CD8-positive, alpha-beta memory T cell (primary cell): ENCODE measurements around the gene MAST3. TPM values are rescaled to one million over a fixed set of nuclear protein-coding genes. Genes with fewer than 3 reads are reported as not detected.
A peak's percentile ranks its signal among the peaks of the same experiment; 100 is the strongest.

Experiments
- CTCF ChIA-PET: fragments of 350-600 bp; sonication (Branson Sonifier 250); formaldehyde crosslinking; loops from one replicate; lab custom pipeline; 2021; ENCODE audit warnings: antibody characterized with exemption; lab: Charles Lee
- POLR2A ChIA-PET: fragments of 350-600 bp; sonication (Branson Sonifier 250); formaldehyde crosslinking; loops from one replicate; lab custom pipeline; 2021; ENCODE audit warnings: antibody characterized with exemption; lab: Charles Lee
- DNase-seq, 5 donors: peaks; one replicate each; pipeline versions ENCODE4 v3.0.0 to v3.0.0-alpha.2; 2020 to 2022; ENCODE audit warnings: mixed read lengths in 1 of 5
- H3K27ac ChIP-seq: one replicate; pipeline ENCODE4 v1.7.0; 2013; ENCODE audit warnings: low read depth, mild to moderate bottlenecking, low read length, moderate library complexity
- H3K27me3 ChIP-seq: 2 replicates; pipeline ENCODE4 v1.7.0; 2013; ENCODE audit warnings: low read length, mild to moderate bottlenecking; ENCODE audit not compliant: insufficient read depth, poor library complexity, severe bottlenecking
- H3K36me3 ChIP-seq: 2 replicates; pipeline ENCODE4 v1.7.0; 2013; ENCODE audit warnings: mild to moderate bottlenecking, low read length, moderate library complexity; ENCODE audit not compliant: insufficient read depth
- H3K4me1 ChIP-seq: 2 replicates; pipeline ENCODE4 v1.7.0; 2013; ENCODE audit warnings: mild to moderate bottlenecking, low read length, moderate library complexity; ENCODE audit not compliant: insufficient read depth
- H3K4me3 ChIP-seq: 2 replicates; pipeline ENCODE4 v1.7.0; 2013; ENCODE audit warnings: mild to moderate bottlenecking, low read length
- H3K9me3 ChIP-seq: 2 replicates; pipeline ENCODE4 v1.7.0; 2013; ENCODE audit warnings: mild to moderate bottlenecking, low read length
- H3K27ac Mint-ChIP-seq, 8 donors: one replicate each; pipeline ENCODE4 v1.8.0; 2020 to 2021; ENCODE audit warnings: mixed read lengths in 8 of 8, mild to moderate bottlenecking in 6 of 8, inconsistent platforms in 3 of 8, moderate library complexity in 3 of 8
- H3K27me3 Mint-ChIP-seq, 2 donors: one replicate each; pipeline ENCODE4 v1.8.0; 2020 to 2021; ENCODE audit warnings: mixed read lengths in 2 of 2, mild to moderate bottlenecking in 1 of 2, moderate library complexity in 1 of 2
- H3K36me3 Mint-ChIP-seq, 3 donors: one replicate each; pipeline ENCODE4 v1.8.0; 2020 to 2021; ENCODE audit warnings: mixed read lengths in 3 of 3, inconsistent platforms in 1 of 3, mild to moderate bottlenecking in 1 of 3
- H3K4me1 Mint-ChIP-seq, 3 donors: one replicate each; pipeline ENCODE4 v1.8.0; 2020 to 2021; ENCODE audit warnings: mixed read lengths in 3 of 3, inconsistent platforms in 1 of 3, mild to moderate bottlenecking in 1 of 3
- H3K4me3 Mint-ChIP-seq, 7 donors: one replicate each; pipeline ENCODE4 v1.8.0; 2020 to 2021; ENCODE audit warnings: mixed read lengths in 7 of 7, mild to moderate bottlenecking in 6 of 7, moderate library complexity in 4 of 7, inconsistent platforms in 2 of 7
- H3K9me3 Mint-ChIP-seq, 5 donors: one replicate each; pipeline ENCODE4 v1.8.0; 2020 to 2022; ENCODE audit warnings: mixed read lengths in 5 of 5, mild to moderate bottlenecking in 3 of 5, moderate library complexity in 2 of 5, inconsistent platforms in 1 of 5
- polyA plus RNA-seq: library from polyadenylated mRNA; unstranded; fragments of 300-500 nt; fragmentation: Illumina TruSeq; gene quantifications from one replicate; pipeline ENCODE4 v1.2.3, GENCODE V29; 2021
- total RNA-seq, 2 experiments: library from RNA; stranded (reverse); gene quantifications; one replicate each; pipeline ENCODE4 v1.2.3, GENCODE V29; 2021

The MAST3 gene
- total and polyA plus RNA-seq, 3 experiments from 2014 or later = 15.0 to 18.6 (median 15.9) TPM

DNA sequence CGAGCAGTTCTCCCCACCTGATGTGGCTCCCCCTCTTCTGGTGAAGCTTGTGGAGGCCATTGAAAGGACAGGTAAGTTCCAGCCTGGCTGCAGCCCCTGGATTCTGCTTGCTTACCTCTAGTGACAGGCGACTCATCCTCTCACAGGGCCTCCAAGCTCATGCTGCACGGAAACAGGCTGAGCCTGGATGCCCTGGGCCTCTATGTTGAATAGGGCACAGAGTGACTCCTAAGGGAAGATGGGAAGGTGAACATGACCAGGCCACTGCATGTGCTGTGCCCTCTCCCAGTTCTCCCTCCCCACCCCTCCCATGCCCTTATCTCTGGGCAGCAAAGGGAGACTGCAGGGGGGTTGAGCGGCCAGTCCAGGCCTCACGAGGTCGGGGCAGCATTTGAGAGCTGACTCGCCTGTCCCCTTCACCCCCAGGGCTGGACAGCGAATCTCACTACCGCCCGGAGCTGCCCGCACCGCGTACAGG lies 63.0 kb downstream of the MAST3 start:
- Mint-ChIP-seq H3K4me1 (peaks cover 8 to 19% (median 9%) of the 10 kb centered on the region in 3 donors), H3K9me3 (no peaks in the 10 kb centered on the region)
- no peak for DNase-seq

GRCh38 chr19:18160971-18161635 lies 63.5 kb downstream of the MAST3 start:
- no peaks in the 10 kb centered on the region for H3K9me3 ChIP-seq
- H3K36me3 Mint-ChIP-seq = peaks cover 6 to 27% (median 7%) of the 10 kb centered on the region in 3 donors
- peaks cover 12% of the 10 kb centered on the region for H3K36me3 ChIP-seq
- peaks cover 8 to 19% (median 9%) of the 10 kb centered on the region in 3 donors for H3K4me1 Mint-ChIP-seq
- no peaks in the 10 kb centered on the region for H3K27me3 Mint-ChIP-seq
- H3K4me3 ChIP-seq = no peak overlapping the region
- DNase-seq = peak; percentile 77 to 84 (median 80)
- ChIA-PET POLR2A (interaction anchor here (0.5 to 1.8 kb wide), 3 partner anchors 9 to 59 kb away, joined by 3 to 10 read pairs (median 3); no protein-coding TSS in a partner anchor), CTCF (interaction anchor here (0.7 to 3.1 kb wide), 19 partner anchors 9 to 162 kb away, joined by 3 to 28 read pairs (median 3); partner anchors contain the start of genes IFI30, LSM4 and PIK3R2)
- peak overlapping the region in 2 of 8 donors; percentile 22 to 88 for H3K27ac Mint-ChIP-seq
- no peaks in the 10 kb centered on the region for H3K27me3 ChIP-seq
- H3K4me1 ChIP-seq = peaks cover 13% of the 10 kb centered on the region
- H3K9me3 Mint-ChIP-seq = no peaks in the 10 kb centered on the region
- peak overlapping the region in 6 of 7 donors; percentile 24 to 60 (median 44) for H3K4me3 Mint-ChIP-seq
- peak overlapping the region; percentile 61 for H3K27ac ChIP-seq

More for the DNA sequence above, 63.0 kb downstream of the MAST3 start:
- CTCF ChIA-PET = interaction anchor here (0.7 to 3.1 kb wide), 17 partner anchors 9 to 162 kb away, joined by 3 to 28 read pairs (median 3); partner anchors contain the start of genes IFI30, LSM4 and PIK3R2
- POLR2A ChIA-PET = interaction anchor here (0.5 to 1.8 kb wide), 4 partner anchors 9 to 914 kb away, joined by 3 to 10 read pairs (median 3); no protein-coding TSS in a partner anchor
- Histone ChIP-seq H3K36me3 (peaks cover 11% of the 10 kb centered on the region), H3K9me3 (no peaks in the 10 kb centered on the region), H3K27me3 (no peaks in the 10 kb centered on the region), H3K27ac (peak overlapping the region; percentile 61), H3K4me1 (peaks cover 13% of the 10 kb centered on the region), H3K4me3 (no peak overlapping the region)
- H3K36me3 Mint-ChIP-seq = peaks cover under 1 to 22% (median under 1%) of the 10 kb centered on the region in 3 donors
- peak overlapping the region in 5 of 8 donors; percentile 6 to 70 (median 59) for H3K27ac Mint-ChIP-seq
- H3K27me3 Mint-ChIP-seq = no peaks in the 10 kb centered on the region
- peak overlapping the region; percentile 23 to 86 (median 57) for H3K4me3 Mint-ChIP-seq

- ChIA-PET CTCF (interaction anchor here (0.7 to 3.1 kb wide), 11 partner anchors 9 to 118 kb away, joined by 3 to 28 read pairs (median 3); partner anchors contain the start of gene PIK3R2), POLR2A (no interaction called here)
- Histone ChIP-seq H3K4me1 (peaks cover 13% of the 10 kb centered on the region), H3K4me3 (no peak overlapping the region), H3K9me3 (no peaks in the 10 kb centered on the region), H3K27me3 (no peaks in the 10 kb centered on the region), H3K36me3 (peaks cover 12% of the 10 kb centered on the region), H3K27ac (no peak overlapping the region)
- Mint-ChIP-seq H3K27me3 (no peaks in the 10 kb centered on the region), H3K4me1 (peaks cover 5 to 14% (median 5%) of the 10 kb centered on the region in 3 donors), H3K36me3 (peaks cover 7 to 26% (median 7%) of the 10 kb centered on the region in 3 donors), H3K9me3 (no peaks in the 10 kb centered on the region), H3K4me3 (peak overlapping the region in 3 of 7 donors; percentile 15 to 45 (median 42)), H3K27ac (peak overlapping the region in 5 of 8 donors; percentile 9 to 88 (median 23))
- no peak for DNase-seq
These were observed 64.0 kb downstream of the MAST3 start for GRCh38 chr19:18161636-18162002.

DNA sequence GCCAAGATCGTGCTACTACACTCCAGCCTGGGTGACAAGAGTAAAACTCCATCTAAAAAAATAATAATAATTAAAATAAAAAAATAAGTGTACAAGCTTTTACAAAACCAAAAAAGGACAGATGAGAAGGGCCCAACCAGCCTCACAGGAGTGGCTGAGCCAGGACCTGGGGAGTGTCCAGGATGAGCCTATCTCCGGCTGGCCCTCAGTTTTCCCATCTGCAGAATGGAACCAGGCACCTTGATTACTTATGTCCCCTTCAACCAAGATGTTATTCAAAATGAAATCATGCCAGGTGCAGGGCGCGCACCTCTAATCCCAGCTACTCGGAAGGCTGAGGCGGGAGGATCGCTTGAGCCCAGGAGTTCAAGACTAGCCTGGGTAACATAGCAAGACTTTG lies 66.5 kb downstream of the MAST3 start:
- ChIA-PET POLR2A (interaction anchor here (0.9 kb wide), 1 partner anchor 28 kb away, joined by 3 read pairs; no protein-coding TSS in a partner anchor), CTCF (interaction anchor here (0.9 to 1.8 kb wide), 5 partner anchors 12 to 160 kb away, joined by 3 to 5 read pairs (median 4); no protein-coding TSS in a partner anchor)
- H3K36me3 ChIP-seq = peaks cover 12% of the 10 kb centered on the region
- H3K27me3 ChIP-seq = no peaks in the 10 kb centered on the region
- no peak for DNase-seq
- H3K9me3 ChIP-seq = no peaks in the 10 kb centered on the region
- Mint-ChIP-seq H3K4me1 (peaks cover 5 to 17% (median 8%) of the 10 kb centered on the region in 3 donors), H3K9me3 (no peaks in the 10 kb centered on the region), H3K27me3 (no peaks in the 10 kb centered on the region), H3K27ac (no peak overlapping the region), H3K4me3 (no peak overlapping the region), H3K36me3 (peaks cover 7 to 40% (median 9%) of the 10 kb centered on the region in 3 donors)
- peaks cover 13% of the 10 kb centered on the region for H3K4me1 ChIP-seq
- no peak overlapping the region for H3K27ac ChIP-seq
- no peak overlapping the region for H3K4me3 ChIP-seq

GRCh38 chr19:18165794-18166544 lies 68.4 kb downstream of the MAST3 start:
- Mint-ChIP-seq H3K36me3 (peaks cover 7 to 42% (median 9%) of the 10 kb centered on the region in 3 donors), H3K27me3 (no peaks in the 10 kb centered on the region), H3K27ac (no peak overlapping the region), H3K9me3 (no peaks in the 10 kb centered on the region), H3K4me1 (peaks cover 0 to 8% (median 5%) of the 10 kb centered on the region in 3 donors), H3K4me3 (no peak overlapping the region)
- POLR2A ChIA-PET = interaction anchor here (0.6 to 0.7 kb wide), 2 partner anchors 79 to 1842 kb away, joined by 4 to 11 read pairs; no protein-coding TSS in a partner anchor
- Histone ChIP-seq H3K27me3 (no peaks in the 10 kb centered on the region), H3K36me3 (peaks cover 12% of the 10 kb centered on the region), H3K4me3 (no peak overlapping the region), H3K27ac (no peak overlapping the region), H3K9me3 (no peaks in the 10 kb centered on the region), H3K4me1 (peaks cover 7% of the 10 kb centered on the region)
- CTCF ChIA-PET = interaction anchor here (2.1 kb wide), 1 partner anchor 86 kb away, joined by 8 read pairs; no protein-coding TSS in a partner anchor
- DNase-seq = no peak

DNA sequence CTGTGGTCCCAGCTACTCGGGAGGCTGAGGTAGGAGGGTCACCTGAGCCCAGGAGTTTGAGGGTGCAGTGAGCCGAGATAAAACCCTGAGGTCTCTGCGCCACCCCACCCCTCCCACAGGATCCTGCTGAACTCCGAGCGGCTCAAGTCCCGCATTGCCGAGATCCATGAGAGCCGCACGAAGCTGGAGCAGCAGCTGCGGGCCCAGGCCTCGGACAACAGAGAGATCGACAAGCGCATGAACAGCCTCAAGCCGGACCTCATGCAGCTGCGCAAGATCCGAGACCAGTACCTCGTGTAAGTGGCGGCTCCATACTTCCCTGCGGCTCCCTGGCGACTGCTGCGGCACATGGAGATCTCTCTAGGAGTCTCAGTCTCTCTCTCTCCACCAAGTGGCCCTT lies 69.4 kb downstream of the MAST3 start:
- POLR2A ChIA-PET = no interaction called here

DNA sequence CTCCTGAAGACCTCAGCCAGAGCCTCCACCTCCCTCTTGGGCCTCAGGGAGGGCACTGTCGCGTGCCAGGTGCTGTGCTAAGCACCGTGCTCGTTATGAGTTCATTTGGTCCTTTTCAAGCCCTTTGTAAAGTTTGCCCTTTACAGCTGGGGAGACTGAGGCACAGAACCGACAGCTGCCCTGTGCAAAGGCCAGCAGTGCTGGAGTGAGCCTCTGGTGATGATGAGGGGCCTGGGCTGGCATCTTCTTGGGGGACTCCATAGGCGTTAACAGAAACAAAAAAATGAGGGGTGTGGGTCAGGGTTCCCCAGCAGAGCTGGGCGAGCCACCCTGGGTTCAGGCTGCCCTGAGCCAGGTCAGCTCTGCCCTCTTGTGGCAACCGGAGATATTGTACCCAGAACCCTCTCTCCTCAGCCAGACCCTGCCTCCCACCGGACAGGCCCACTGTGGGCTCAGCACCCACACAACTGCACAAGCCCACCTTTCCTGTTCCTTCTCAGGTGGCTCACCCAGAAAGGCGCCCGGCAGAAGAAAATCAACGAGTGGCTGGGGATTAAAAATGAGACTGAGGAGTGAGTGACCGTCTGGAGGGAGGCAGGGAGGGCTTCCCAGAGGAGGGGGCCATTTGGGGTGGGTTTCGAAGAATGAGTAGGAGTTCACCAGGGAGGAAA lies 70.5 kb downstream of the MAST3 start:
- no peaks in the 10 kb centered on the region for H3K27me3 Mint-ChIP-seq
- no peak overlapping the region for H3K27ac ChIP-seq
- H3K9me3 ChIP-seq = no peaks in the 10 kb centered on the region
- peaks cover under 1% of the 10 kb centered on the region for H3K4me1 ChIP-seq
- peak overlapping the region in 4 of 8 donors; percentile 23 to 75 (median 56) for H3K27ac Mint-ChIP-seq
- CTCF ChIA-PET = interaction anchor here (0.6 to 1.7 kb wide), 22 partner anchors 9 to 403 kb away, joined by 3 to 16 read pairs (median 4); partner anchors contain the start of genes IL12RB1 and PIK3R2
- H3K36me3 ChIP-seq = peaks cover 8% of the 10 kb centered on the region
- H3K4me3 ChIP-seq = no peak overlapping the region
- H3K36me3 Mint-ChIP-seq = peaks cover 7 to 39% (median 9%) of the 10 kb centered on the region in 3 donors
- peak overlapping the region in 1 of 7 donors; percentile 39 for H3K4me3 Mint-ChIP-seq
- H3K4me1 Mint-ChIP-seq = peaks cover 0 to 5% (median 4%) of the 10 kb centered on the region in 3 donors
- H3K27me3 ChIP-seq = no peaks in the 10 kb centered on the region
- no peaks in the 10 kb centered on the region for H3K9me3 Mint-ChIP-seq
- POLR2A ChIA-PET = interaction anchor here (0.5 kb wide), 1 partner anchor 188 kb away, joined by 4 read pairs; no protein-coding TSS in a partner anchor
- peak; percentile 35 to 68 (median 49) for DNase-seq

More for the DNA sequence above, 69.4 kb downstream of the MAST3 start:
- Mint-ChIP-seq H3K9me3 (no peaks in the 10 kb centered on the region), H3K4me3 (no peak overlapping the region), H3K4me1 (peaks cover 0 to 5% (median 4%) of the 10 kb centered on the region in 3 donors), H3K27ac (no peak overlapping the region), H3K36me3 (peaks cover 7 to 42% (median 9%) of the 10 kb centered on the region in 3 donors), H3K27me3 (no peaks in the 10 kb centered on the region)
- Histone ChIP-seq H3K27me3 (no peaks in the 10 kb centered on the region), H3K4me1 (peaks cover under 1% of the 10 kb centered on the region), H3K36me3 (peaks cover 12% of the 10 kb centered on the region), H3K27ac (no peak overlapping the region), H3K9me3 (no peaks in the 10 kb centered on the region), H3K4me3 (no peak overlapping the region)
- CTCF ChIA-PET = interaction anchor here (1.2 to 2.1 kb wide), 3 partner anchors 57 to 85 kb away, joined by 4 to 8 read pairs (median 7); no protein-coding TSS in a partner anchor
- DNase-seq = no peak
